ENCODE data around the gene CTTN. TPM values are rescaled to one million over a fixed set of nuclear protein-coding genes. Genes with fewer than 3 reads are reported as not detected.

Gene CTTN
- polyA plus RNA-seq, 4 donors: 128 to 241 (median 190) TPM

Other genes with a start within 250 kb of the CTTN start
- 10 to 100 TPM; 14.2 to 22.4 (median 18.0) TPM for gene FADD, start 195.2 kb upstream of the CTTN start, polyA plus RNA-seq (ENCODE audit: insufficient read length in 4 of 4)
- gene PPFIA1, start 127.8 kb upstream of the CTTN start, polyA plus RNA-seq (ENCODE audit: insufficient read length in 4 of 4): 10 to 100 TPM; 41.0 to 63.0 (median 49.5) TPM

All from left renal cortex interstitium (tissue), 4 donors.